Neuronal stem cell (in vitro differentiated cells): ENCODE measurements around the gene PRKD3.

Experiments used
- DNase-seq: peaks from one replicate; pipeline ENCODE4 v3.0.0-alpha.2; 2013; ENCODE audit warnings: low spot score
- H2AFZ ChIP-seq: one replicate; pipeline ENCODE4 v1.6.1; 2013; ENCODE audit warnings: mild to moderate bottlenecking, low read length, inconsistent platforms
- H2AK5ac ChIP-seq: 2 replicates; pipeline ENCODE4 v1.6.1; 2013; ENCODE audit warnings: low read depth, mild to moderate bottlenecking, inconsistent platforms, low read length, moderate library complexity, mixed read lengths
- H2BK120ac ChIP-seq: 2 replicates; pipeline ENCODE4 v1.6.1; 2013; ENCODE audit warnings: low read depth, mild to moderate bottlenecking, inconsistent platforms, low read length, moderate library complexity, mixed read lengths
- H2BK12ac ChIP-seq: one replicate; pipeline ENCODE4 v1.6.1; 2013; ENCODE audit warnings: low read length, inconsistent platforms
- H2BK15ac ChIP-seq: 2 replicates; pipeline ENCODE4 v1.6.1; 2013; ENCODE audit warnings: mild to moderate bottlenecking, low read length, inconsistent platforms, mixed read lengths
- H2BK5ac ChIP-seq: one replicate; pipeline ENCODE4 v1.6.1; 2013; ENCODE audit warnings: inconsistent platforms, mild to moderate bottlenecking, low read length, moderate library complexity
- H3K14ac ChIP-seq: one replicate; pipeline ENCODE4 v1.6.1; 2013; ENCODE audit warnings: low read length, inconsistent platforms
- H3K18ac ChIP-seq: 2 replicates; pipeline ENCODE4 v1.6.1; 2013; ENCODE audit warnings: low read length, inconsistent platforms
- H3K23ac ChIP-seq: 2 replicates; pipeline ENCODE4 v1.6.1; 2013; ENCODE audit warnings: low read depth, mild to moderate bottlenecking, mixed read lengths, low read length, inconsistent platforms; ENCODE audit not compliant: poor library complexity
- H3K27ac ChIP-seq: replicated peaks from 3 replicates; pipeline ENCODE4 v1.5.1; 2013; ENCODE audit warnings: low read length, inconsistent platforms
- H3K27me3 ChIP-seq, 3 experiments: 2 replicates each; pipeline ENCODE4 v1.6.1; 2013; ENCODE audit warnings: low read length in 3 of 3, mild to moderate bottlenecking in 2 of 3, inconsistent platforms in 1 of 3, low read depth in 1 of 3, mixed read lengths in 1 of 3, moderate library complexity in 1 of 3; ENCODE audit not compliant: control insufficient read depth in 3 of 3, insufficient read depth in 3 of 3
- H3K36me3 ChIP-seq, 2 donors: replicated peaks in 1 of 2; 2 replicates each; pipeline ENCODE4 v1.6.1; 2013; ENCODE audit warnings: low read length in 2 of 2; ENCODE audit not compliant: control insufficient read depth in 2 of 2, insufficient read depth in 2 of 2
- H3K4ac ChIP-seq: 2 replicates; pipeline ENCODE4 v1.6.1; 2013; ENCODE audit warnings: inconsistent platforms, mild to moderate bottlenecking, low read length, moderate library complexity
- H3K4me1 ChIP-seq, 2 donors: 1 replicate in 1 of 2; 2 replicates in 1 of 2; pipeline ENCODE4 v1.6.1; 2013; ENCODE audit warnings: low read length in 2 of 2, low read depth in 1 of 2; ENCODE audit not compliant: control insufficient read depth in 2 of 2, insufficient read depth in 1 of 2
- H3K4me2 ChIP-seq: one replicate; pipeline ENCODE4 v1.6.1; 2013; ENCODE audit warnings: mild to moderate bottlenecking, low read length, inconsistent platforms; ENCODE audit not compliant: insufficient read depth, poor library complexity, severe bottlenecking
- H3K4me3 ChIP-seq, 2 donors: 2 replicates each; pipeline ENCODE4 v1.5.1; 2013; ENCODE audit warnings: low read length in 2 of 2, mild to moderate bottlenecking in 2 of 2, inconsistent platforms in 1 of 2, moderate library complexity in 1 of 2
- H3K79me1 ChIP-seq: one replicate; pipeline ENCODE4 v1.6.1; 2013; ENCODE audit warnings: low read depth, mild to moderate bottlenecking, inconsistent platforms, low read length, moderate library complexity
- H3K9ac ChIP-seq: one replicate; pipeline ENCODE4 v1.6.1; 2013; ENCODE audit warnings: mild to moderate bottlenecking, low read depth, low read length, inconsistent platforms; ENCODE audit not compliant: poor library complexity
- H3K9me3 ChIP-seq, 2 donors: replicated peaks in 1 of 2; 2 replicates each; pipeline versions ENCODE3 to v1.6.1; 2013; ENCODE audit warnings: low read length in 2 of 2, mild to moderate bottlenecking in 2 of 2, inconsistent platforms in 1 of 2, low read depth in 1 of 2, mixed read lengths in 1 of 2, moderate library complexity in 1 of 2; ENCODE audit not compliant: control insufficient read depth in 2 of 2, insufficient read depth in 1 of 2
- H4K8ac ChIP-seq: one replicate; pipeline ENCODE4 v1.6.1; 2013; ENCODE audit warnings: low read depth, mild to moderate bottlenecking, inconsistent platforms, low read length, moderate library complexity
- H4K91ac ChIP-seq: one replicate; pipeline ENCODE4 v1.6.1; 2013; ENCODE audit warnings: low read length, low read depth, mild to moderate bottlenecking, inconsistent platforms; ENCODE audit not compliant: poor library complexity
- WGBS, 2 donors: extraction: QIAGEN DNeasy Blood & Tissue Kit; methylation state at CpG; one replicate each; pipeline ENCODE4 v1.1.7; 2013; ENCODE audit warnings: missing lambda C conversion rate in 2 of 2, mixed read lengths in 1 of 2; ENCODE audit not compliant: insufficient read length in 2 of 2, insufficient replicate concordance in 1 of 2; ENCODE audit errors: extremely low coverage in 2 of 2; 5-methylcytosine and 5-hydroxymethylcytosine counted together

PRKD3 gene

DNA sequence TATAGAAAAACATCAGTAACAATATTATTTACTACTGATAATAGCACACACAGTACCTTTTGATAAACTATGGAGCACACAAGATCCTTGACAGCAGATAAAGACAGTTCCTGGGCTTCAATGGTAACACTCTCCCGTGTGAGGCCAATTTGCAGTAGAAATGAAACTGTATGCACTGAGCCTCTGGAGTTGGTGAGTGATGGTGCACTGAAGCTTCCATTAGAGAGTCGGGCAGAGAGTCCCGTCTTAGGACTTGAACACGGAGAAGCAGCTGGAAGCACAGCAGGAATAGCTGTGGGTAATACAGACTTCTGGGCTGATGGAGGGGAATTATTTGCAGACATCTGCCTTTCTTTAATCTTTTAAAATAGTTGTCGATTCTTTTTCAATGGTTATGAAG, 8.5 kb downstream of the PRKD3 start:
- no peak overlapping the region for H3K9ac ChIP-seq
- H3K4me2 ChIP-seq: no peak overlapping the region
- no peak overlapping the region for H2AFZ ChIP-seq
- H4K91ac ChIP-seq: no peak overlapping the region
- no peak overlapping the region for H3K14ac ChIP-seq
- no peak overlapping the region for H3K27ac ChIP-seq
- no CpG with 5 or more reads among the region's 5 CpGs for WGBS, 2 donors
- H2BK12ac ChIP-seq: no peak overlapping the region
- no peak overlapping the region for H2BK15ac ChIP-seq
- no peak overlapping the region for H2BK5ac ChIP-seq
- no peak for DNase-seq
- H3K18ac ChIP-seq: no peak overlapping the region
- no peak overlapping the region for H2AK5ac ChIP-seq
- H2BK120ac ChIP-seq: no peak overlapping the region
- H3K9me3 ChIP-seq: peaks cover 0 to 10% of the 10 kb centered on the region in 2 donors
- peaks cover 1% of the 10 kb centered on the region for H3K79me1 ChIP-seq
- no peak overlapping the region for H3K4ac ChIP-seq
- H3K4me1 ChIP-seq: peaks cover 0 to 2% of the 10 kb centered on the region in 2 donors
- H3K27me3 ChIP-seq: no peaks in the 10 kb centered on the region
- no peak overlapping the region for H3K4me3 ChIP-seq
- H4K8ac ChIP-seq: no peak overlapping the region
- peaks cover 0 to 87% of the 10 kb centered on the region in 2 donors for H3K36me3 ChIP-seq
- no peak overlapping the region for H3K23ac ChIP-seq

DNA sequence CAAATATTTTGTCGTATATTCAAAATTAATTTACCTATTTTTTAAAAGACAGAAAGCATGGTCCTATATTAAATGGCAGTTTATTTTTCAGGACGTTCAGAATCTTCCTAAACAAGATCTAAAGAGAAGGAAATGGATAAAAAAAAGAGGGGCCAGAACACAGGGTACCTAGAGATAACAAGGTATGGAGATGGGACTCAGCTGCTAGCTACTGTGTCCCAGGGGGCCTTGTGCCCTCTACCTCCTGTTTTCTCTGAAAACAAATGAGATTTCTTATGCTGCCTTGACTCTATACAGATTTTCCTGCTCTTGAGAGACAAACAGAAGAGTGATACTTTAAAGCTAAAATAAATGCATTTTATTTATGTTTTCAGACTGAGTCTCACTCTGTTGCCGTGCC, 9.3 kb downstream of the PRKD3 start:
- Histone ChIP-seq H3K4me1 (peaks cover 0 to 2% of the 10 kb centered on the region in 2 donors), H3K23ac (no peak overlapping the region), H4K91ac (no peak overlapping the region), H2BK15ac (no peak overlapping the region), H4K8ac (no peak overlapping the region), H3K4me2 (no peak overlapping the region), H3K14ac (no peak overlapping the region), H3K18ac (no peak overlapping the region), H3K27ac (no peak overlapping the region), H3K36me3 (peaks cover 0 to 87% of the 10 kb centered on the region in 2 donors), H2AFZ (no peak overlapping the region), H2BK12ac (no peak overlapping the region), H3K4ac (no peak overlapping the region), H3K9ac (no peak overlapping the region), H2BK5ac (no peak overlapping the region), H3K27me3 (no peaks in the 10 kb centered on the region), H3K79me1 (peaks cover under 1% of the 10 kb centered on the region), H3K4me3 (no peak overlapping the region), H3K9me3 (peaks cover 0 to 10% of the 10 kb centered on the region in 2 donors), H2AK5ac (no peak overlapping the region), H2BK120ac (no peak overlapping the region)
- no peak for DNase-seq
- WGBS, 2 donors: no CpG with 5 or more reads among the region's 3 CpGs

DNA sequence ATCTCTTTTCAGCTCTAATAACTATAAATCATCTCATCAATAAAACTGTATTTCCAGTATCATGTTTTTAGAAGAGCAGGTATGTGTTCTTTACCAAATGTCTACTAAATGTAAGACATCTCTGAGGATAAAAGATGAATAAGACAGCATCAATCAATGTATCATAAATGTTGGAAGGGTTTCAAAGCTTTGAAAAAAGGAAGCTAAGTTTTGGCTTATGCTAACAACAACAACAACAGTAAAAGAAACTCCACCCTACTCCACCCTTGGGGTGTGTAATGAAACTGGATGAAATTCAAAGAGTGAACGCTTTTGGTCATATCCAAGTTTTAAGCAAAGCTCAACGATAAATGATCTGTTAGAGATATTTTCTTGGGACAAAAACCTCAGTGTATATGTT, 17.1 kb downstream of the PRKD3 start:
- WGBS, 2 donors: no CpG with 5 or more reads among the region's 2 CpGs
- H3K4me3 ChIP-seq: no peak overlapping the region
- H3K27ac ChIP-seq: no peak overlapping the region
- H3K27me3 ChIP-seq: no peaks in the 10 kb centered on the region
- no peak overlapping the region for H2BK15ac ChIP-seq
- H3K4me1 ChIP-seq: no peaks in the 10 kb centered on the region
- no peak overlapping the region for H3K23ac ChIP-seq
- no peak overlapping the region for H2AFZ ChIP-seq
- no peak overlapping the region for H3K14ac ChIP-seq
- H2AK5ac ChIP-seq: no peak overlapping the region
- H3K4ac ChIP-seq: no peak overlapping the region
- no peak overlapping the region for H2BK12ac ChIP-seq
- H4K8ac ChIP-seq: no peak overlapping the region
- no peak overlapping the region for H3K4me2 ChIP-seq
- H2BK5ac ChIP-seq: no peak overlapping the region
- no peak for DNase-seq
- no peak overlapping the region for H3K18ac ChIP-seq
- H2BK120ac ChIP-seq: no peak overlapping the region
- H3K9ac ChIP-seq: no peak overlapping the region
- H3K79me1 ChIP-seq: no peaks in the 10 kb centered on the region
- peaks cover 0 to 3% of the 10 kb centered on the region in 2 donors for H3K9me3 ChIP-seq
- H3K36me3 ChIP-seq: peaks cover 0 to 38% of the 10 kb centered on the region in 2 donors
- no peak overlapping the region for H4K91ac ChIP-seq

DNA sequence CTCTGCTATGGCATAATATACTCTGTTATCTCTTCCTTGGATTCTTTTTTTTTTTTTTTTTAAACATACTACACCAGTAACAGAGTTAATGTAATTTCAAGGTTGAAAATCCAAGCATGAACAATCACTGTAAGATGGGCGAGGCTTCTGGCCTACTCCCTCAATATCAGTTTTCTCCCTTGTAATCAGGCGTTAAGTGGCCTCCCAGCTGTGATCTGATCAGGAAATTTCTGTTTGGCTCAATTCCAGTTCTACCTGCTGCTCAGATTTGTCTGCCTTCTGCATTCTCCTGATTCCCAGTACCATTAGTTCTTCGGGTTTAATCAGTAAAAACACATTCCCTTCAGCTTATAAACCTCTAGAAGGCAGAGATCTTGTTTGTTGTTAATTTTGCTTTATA, 18.6 kb downstream of the PRKD3 start:
- H3K9ac ChIP-seq: no peak overlapping the region
- H2AK5ac ChIP-seq: no peak overlapping the region
- H3K79me1 ChIP-seq: no peaks in the 10 kb centered on the region
- no peak overlapping the region for H2BK120ac ChIP-seq
- H2AFZ ChIP-seq: no peak overlapping the region
- H2BK5ac ChIP-seq: no peak overlapping the region
- H2BK12ac ChIP-seq: no peak overlapping the region
- H3K36me3 ChIP-seq: peaks cover 0 to 27% of the 10 kb centered on the region in 2 donors
- no peak overlapping the region for H3K27ac ChIP-seq
- H3K27me3 ChIP-seq: no peaks in the 10 kb centered on the region
- H4K91ac ChIP-seq: no peak overlapping the region
- no peak overlapping the region for H3K4me2 ChIP-seq
- H3K23ac ChIP-seq: no peak overlapping the region
- no peak overlapping the region for H3K4ac ChIP-seq
- no peaks in the 10 kb centered on the region for H3K9me3 ChIP-seq
- WGBS, 2 donors: no CpG with 5 or more reads among the region's 3 CpGs
- no peak overlapping the region for H3K18ac ChIP-seq
- H2BK15ac ChIP-seq: no peak overlapping the region
- no peak for DNase-seq
- H3K14ac ChIP-seq: no peak overlapping the region
- H3K4me1 ChIP-seq: no peaks in the 10 kb centered on the region
- H4K8ac ChIP-seq: no peak overlapping the region
- H3K4me3 ChIP-seq: no peak overlapping the region
